DND-41 (cell line): Measurements from ENCODE around the gene EPHB6.

Experiments
- ATAC-seq: fragments of 200-7000 bp; cut with Tn5 transposase; 3 replicates; pipeline ENCODE4 v1.9.1; 2021; ENCODE audit warnings: low read depth; ENCODE audit not compliant: insufficient read depth
- DNase-seq: peaks from one replicate; pipeline ENCODE4 v3.0.0-alpha.2; 2020
- H2AFZ ChIP-seq: 2 replicates; pipeline ENCODE4 v1.6.0; 2012; ENCODE audit warnings: low read depth, low read length
- H3K27ac ChIP-seq: 2 replicates; pipeline ENCODE4 v1.5.1; 2012; ENCODE audit warnings: low read length, inconsistent platforms
- H3K27me3 ChIP-seq: fragments of 200-600 bp; sonication (generic); 2 replicates; pipeline ENCODE4 v1.6.0; 2012; ENCODE audit warnings: low read length, mild to moderate bottlenecking, inconsistent platforms; ENCODE audit not compliant: insufficient read depth, poor library complexity
- H3K36me3 ChIP-seq: 2 replicates; pipeline ENCODE4 v1.5.1; 2012; ENCODE audit warnings: low read length, inconsistent platforms; ENCODE audit not compliant: insufficient read depth
- H3K4me1 ChIP-seq: 2 replicates; pipeline ENCODE4 v1.5.1; 2012; ENCODE audit warnings: mild to moderate bottlenecking, low read length; ENCODE audit not compliant: insufficient read depth
- H3K4me2 ChIP-seq: 2 replicates; pipeline ENCODE4 v1.6.0; 2012; ENCODE audit warnings: mild to moderate bottlenecking, moderate library complexity, low read length, inconsistent platforms; ENCODE audit not compliant: insufficient read depth
- H3K4me3 ChIP-seq, 2 experiments: fragments of 200-600 bp in 1 of 2; shearing (Covaris generic) in 1 of 2; 2 replicates each; pipeline ENCODE4 v1.5.1; 2012 to 2016; ENCODE audit warnings: inconsistent platforms in 2 of 2, low read length in 2 of 2, mild to moderate bottlenecking in 2 of 2, low read depth in 1 of 2, moderate library complexity in 1 of 2
- H3K79me2 ChIP-seq: 2 replicates; pipeline ENCODE4 v1.6.0; 2012; ENCODE audit warnings: low read length, inconsistent platforms; ENCODE audit not compliant: insufficient read depth
- H3K9ac ChIP-seq: 2 replicates; pipeline ENCODE4 v1.6.0; 2012; ENCODE audit warnings: low read depth, mild to moderate bottlenecking, inconsistent platforms, low read length, moderate library complexity
- H3K9me3 ChIP-seq: 2 replicates; pipeline ENCODE4 v1.5.1; 2012; ENCODE audit warnings: low read length, moderate library complexity, mild to moderate bottlenecking, inconsistent platforms; ENCODE audit not compliant: insufficient read depth, severe bottlenecking
- H4K20me1 ChIP-seq: 2 replicates; pipeline ENCODE4 v1.6.0; 2012; ENCODE audit warnings: low read length; ENCODE audit not compliant: insufficient read depth
- EZH2 ChIP-seq: IDR thresholded peaks from 3 replicates; pipeline ENCODE4 v1.6.1; 2012; ENCODE audit warnings: borderline replicate concordance, low read depth, mild to moderate bottlenecking, moderate library complexity, low read length, inconsistent platforms; ENCODE audit not compliant: severe bottlenecking
- TF ChIP-seq, protein P1 (sequence below): IDR thresholded peaks from 2 replicates; pipeline ENCODE4 v1.5.1; 2012; ENCODE audit warnings: borderline replicate concordance, low read length, moderate library complexity, mild to moderate bottlenecking; ENCODE audit not compliant: poor library complexity, severe bottlenecking; ENCODE audit errors: extremely low read depth

Gene EPHB6

DNA sequence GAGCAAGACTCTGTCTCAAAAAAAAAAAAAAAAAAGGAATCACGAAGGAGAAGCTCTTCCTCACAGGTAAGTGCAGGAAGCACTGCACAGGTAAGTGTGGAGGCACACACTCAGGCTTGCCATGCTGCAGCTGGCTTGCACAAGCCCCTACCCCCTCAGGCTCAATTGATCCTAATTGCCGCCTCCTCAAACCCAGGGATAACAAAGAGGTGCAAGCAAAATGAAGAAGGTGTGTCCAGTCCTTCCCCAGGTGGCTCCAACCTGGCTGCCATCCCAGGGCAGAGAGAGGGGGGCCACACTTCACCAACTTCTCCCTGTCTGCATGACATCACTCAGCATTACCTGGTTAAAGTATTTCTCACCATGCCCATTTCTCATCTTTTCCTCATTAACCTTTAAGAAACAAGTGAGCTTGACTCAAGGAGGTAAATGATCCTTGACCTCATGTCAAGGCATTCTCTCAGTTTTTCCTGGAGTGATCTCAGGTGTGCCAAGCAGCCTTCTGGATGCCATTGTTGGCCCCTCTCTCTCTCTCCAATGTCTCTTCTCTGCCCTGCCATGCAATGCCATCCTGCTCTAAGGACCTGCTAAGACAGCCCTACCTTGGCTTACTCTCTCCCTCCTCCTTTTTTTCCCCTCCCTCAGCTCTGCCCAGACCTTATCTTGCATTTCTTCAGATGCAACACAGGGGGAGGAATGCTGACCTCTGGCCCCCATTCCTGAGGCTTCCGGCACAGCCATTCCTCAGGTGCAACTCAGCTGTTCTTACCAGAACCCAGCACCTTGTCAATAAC, 43.7 kb downstream of the EPHB6 start:
- Histone ChIP-seq H2AFZ (no peak overlapping the region), H3K27ac (no peak overlapping the region), H3K9me3 (no peaks in the 10 kb centered on the region), H3K9ac (no peak overlapping the region), H3K4me2 (no peak overlapping the region), H3K4me1 (no peaks in the 10 kb centered on the region), H4K20me1 (no peaks in the 10 kb centered on the region), H3K79me2 (no peaks in the 10 kb centered on the region), H3K4me3 (no peak overlapping the region), H3K27me3 (no peaks in the 10 kb centered on the region), H3K36me3 (no peaks in the 10 kb centered on the region)
- DNase-seq (no peak), ATAC-seq (no peak)
- TF ChIP-seq, protein P1, sequence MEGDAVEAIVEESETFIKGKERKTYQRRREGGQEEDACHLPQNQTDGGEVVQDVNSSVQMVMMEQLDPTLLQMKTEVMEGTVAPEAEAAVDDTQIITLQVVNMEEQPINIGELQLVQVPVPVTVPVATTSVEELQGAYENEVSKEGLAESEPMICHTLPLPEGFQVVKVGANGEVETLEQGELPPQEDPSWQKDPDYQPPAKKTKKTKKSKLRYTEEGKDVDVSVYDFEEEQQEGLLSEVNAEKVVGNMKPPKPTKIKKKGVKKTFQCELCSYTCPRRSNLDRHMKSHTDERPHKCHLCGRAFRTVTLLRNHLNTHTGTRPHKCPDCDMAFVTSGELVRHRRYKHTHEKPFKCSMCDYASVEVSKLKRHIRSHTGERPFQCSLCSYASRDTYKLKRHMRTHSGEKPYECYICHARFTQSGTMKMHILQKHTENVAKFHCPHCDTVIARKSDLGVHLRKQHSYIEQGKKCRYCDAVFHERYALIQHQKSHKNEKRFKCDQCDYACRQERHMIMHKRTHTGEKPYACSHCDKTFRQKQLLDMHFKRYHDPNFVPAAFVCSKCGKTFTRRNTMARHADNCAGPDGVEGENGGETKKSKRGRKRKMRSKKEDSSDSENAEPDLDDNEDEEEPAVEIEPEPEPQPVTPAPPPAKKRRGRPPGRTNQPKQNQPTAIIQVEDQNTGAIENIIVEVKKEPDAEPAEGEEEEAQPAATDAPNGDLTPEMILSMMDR: no peak
- TF ChIP-seq EZH2: no peak

GRCh38 chr7:142899661-142900060, 44.8 kb downstream of the EPHB6 start:
- Histone ChIP-seq H3K9ac (no peak overlapping the region), H3K4me2 (no peak overlapping the region), H2AFZ (no peak overlapping the region), H3K36me3 (no peaks in the 10 kb centered on the region), H3K4me1 (no peaks in the 10 kb centered on the region), H3K79me2 (no peaks in the 10 kb centered on the region), H3K27me3 (no peaks in the 10 kb centered on the region), H3K9me3 (peaks cover 8% of the 10 kb centered on the region), H3K27ac (no peak overlapping the region), H4K20me1 (no peaks in the 10 kb centered on the region), H3K4me3 (no peak overlapping the region)
- TF ChIP-seq, protein P1: no peak
- TF ChIP-seq EZH2: no peak
- ATAC-seq (no peak), DNase-seq (no peak)

GRCh38 chr7:142901426-142902259, 46.8 kb downstream of the EPHB6 start:
- Histone ChIP-seq H3K9me3 (peaks cover 24% of the 10 kb centered on the region), H3K27me3 (no peaks in the 10 kb centered on the region), H3K27ac (no peak overlapping the region), H2AFZ (no peak overlapping the region), H4K20me1 (no peaks in the 10 kb centered on the region), H3K4me2 (no peak overlapping the region), H3K9ac (no peak overlapping the region), H3K4me1 (no peaks in the 10 kb centered on the region), H3K36me3 (no peaks in the 10 kb centered on the region), H3K4me3 (no peak overlapping the region), H3K79me2 (no peaks in the 10 kb centered on the region)
- ATAC-seq (no peak), DNase-seq (no peak)
- no peak for TF ChIP-seq EZH2
- TF ChIP-seq, protein P1: no peak
